Adrenal gland (tissue), 12 donors: Measurements from ENCODE around the gene KCNAB2. TPM values are rescaled to one million over a fixed set of nuclear protein-coding genes. Genes with fewer than 3 reads are reported as not detected.

Experiments used
- DNase-seq, 7 donors: peaks; one replicate each; pipeline ENCODE4 v3.0.0-alpha.2; 2019 to 2020
- H3K27ac ChIP-seq, 5 donors: fragments of 200-600 bp; sonication (generic) in 4 of 5; 1 replicate in 3 of 5; 2 replicates in 2 of 5; pipeline versions ENCODE4 v1.5.1 to v1.8.0; 2016 to 2020; ENCODE audit warnings: mild to moderate bottlenecking in 1 of 5
- H3K27me3 ChIP-seq: fragments of 200-600 bp; 2 replicates; pipeline ENCODE4 v1.8.0; 2021
- H3K36me3 ChIP-seq, 2 donors: fragments of 200-600 bp; replicated peaks in 1 of 2; 1 replicate in 1 of 2; 2 replicates in 1 of 2; pipeline versions ENCODE4 v1.5.1 to v1.8.0; 2018 to 2022
- H3K4me1 ChIP-seq, 2 donors: fragments of 200-600 bp; replicated peaks in 1 of 2; 1 replicate in 1 of 2; 2 replicates in 1 of 2; pipeline versions ENCODE4 v1.5.1 to v1.8.0; 2018 to 2021
- H3K4me3 ChIP-seq, 4 donors: fragments of 200-600 bp; sonication (generic) in 3 of 4; one replicate each; pipeline ENCODE4 v1.5.1; 2016 to 2018
- H3K9me3 ChIP-seq, 3 donors: fragments of 200-600 bp; sonication (generic) in 1 of 3; replicated peaks in 1 of 3; 1 replicate in 2 of 3; 2 replicates in 1 of 3; pipeline versions ENCODE4 v1.5.1 to v1.8.0; 2016 to 2021
- POLR2A ChIP-seq, 2 donors: fragments of 450-650 bp; IDR thresholded peaks; one replicate each; pipeline ENCODE4 v1.6.1; 2017; ENCODE audit warnings: antibody characterized with exemption in 2 of 2, mild to moderate bottlenecking in 2 of 2, moderate library complexity in 1 of 2
- WGBS, 4 donors: extraction: QIAGEN DNeasy Blood & Tissue Kit in 2 of 4; methylation state at CpG; one replicate each; pipeline versions ENCODE4 v1.1.5 to v1.1.7; 2013 to 2017; 5-methylcytosine and 5-hydroxymethylcytosine counted together
- intact Hi-C, 2 donors: fragments of 100-400 bp; cut with DNase I; formaldehyde crosslinking; loops; one replicate each; pipeline versions ENCODE4 v1.14.1 to v1.15.0; 2022 to 2023
- polyA plus RNA-seq, 3 donors: library from polyadenylated mRNA; stranded (reverse); fragments of 200-250 nt in 2 of 3; fragments of 350-450 nt in 1 of 3; fragmentation: Illumina TruSeq in 1 of 3; extraction: RNeasy Lipid Tissue Mini Kit (QIAGEN cat#74804) in 1 of 3; gene quantifications; one replicate each; pipeline ENCODE4 v1.2.3, GENCODE V29; 2013 to 2014
- total RNA-seq, 9 donors: library from RNA; depleted of rRNA in 4 of 9; stranded (reverse); fragments of >200 nt in 4 of 9; fragments of 120-200 nt in 1 of 9; fragmentation: NEBNext Ultra II Directional in 1 of 9; extraction: Animal tissue kit (Norgen Biotek cat#: 25700) in 1 of 9; gene quantifications; one replicate each; pipeline versions ENCODE4 v1.1.0 to v1.2.4, GENCODE V29; 2013 to 2023
- TF ChIP-seq, protein P1 (sequence below), 6 experiments: fragments of 450-650 bp in 4 of 6; fragments of 200-600 bp in 2 of 6; sonication (generic) in 1 of 6; IDR thresholded peaks; 1 replicate in 5 of 6; 2 replicates in 1 of 6; pipeline versions ENCODE4 v1.5.1 to v1.8.0; 2016 to 2021; ENCODE audit warnings: antibody characterized with exemption in 6 of 6, mild to moderate bottlenecking in 2 of 6, moderate library complexity in 1 of 6
- donor health status: healthy with polysubstance abuse.
- donor health status: Bipolar disorder and iron deficiency.
- donor health status: DM: yes; HTN: yes; CAD: no.
- donor health status: DM: no; HTN: no; CAD: no.
- donor health status: DM: no; HTN: no; CAD: no.
- donor health status: DM: yes; HTN: yes; CAD: no.

Gene KCNAB2
- total and polyA plus RNA-seq, 12 donors = 2.2 to 48.0 (median 16.8) TPM

DNA sequence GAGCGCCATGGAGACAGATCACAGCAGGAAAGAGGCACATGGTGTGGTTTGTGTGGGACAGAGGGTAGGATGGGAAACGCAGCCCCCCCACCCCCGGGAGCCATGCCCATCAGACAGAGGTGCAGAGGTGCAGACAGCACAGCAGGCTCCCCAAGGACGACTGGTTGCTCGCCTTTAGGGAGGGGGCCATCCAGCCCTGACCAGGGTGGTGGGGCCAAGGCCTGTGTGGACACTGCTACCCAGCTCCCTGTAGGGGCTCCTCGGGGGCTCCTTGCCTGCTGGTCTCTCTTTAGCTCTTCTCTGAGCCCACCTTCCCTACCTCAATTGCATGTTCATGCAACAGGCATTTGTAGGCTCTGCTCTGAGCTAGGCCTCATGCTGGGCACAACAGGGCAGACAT, 3.7 kb downstream of the KCNAB2 start:
- Histone ChIP-seq H3K27ac (no peak overlapping the region), H3K4me3 (no peak overlapping the region), H3K36me3 (no peaks in the 10 kb centered on the region), H3K4me1 (no peaks in the 10 kb centered on the region), H3K9me3 (no peaks in the 10 kb centered on the region), H3K27me3 (no peaks in the 10 kb centered on the region)
- intact Hi-C loops = no loop called here
- DNase-seq = no peak
- 79 to 85% (median 84%) methylated on average over 4 to 6 of the region's 6 CpGs for WGBS, 4 donors
- TF ChIP-seq, protein P1, sequence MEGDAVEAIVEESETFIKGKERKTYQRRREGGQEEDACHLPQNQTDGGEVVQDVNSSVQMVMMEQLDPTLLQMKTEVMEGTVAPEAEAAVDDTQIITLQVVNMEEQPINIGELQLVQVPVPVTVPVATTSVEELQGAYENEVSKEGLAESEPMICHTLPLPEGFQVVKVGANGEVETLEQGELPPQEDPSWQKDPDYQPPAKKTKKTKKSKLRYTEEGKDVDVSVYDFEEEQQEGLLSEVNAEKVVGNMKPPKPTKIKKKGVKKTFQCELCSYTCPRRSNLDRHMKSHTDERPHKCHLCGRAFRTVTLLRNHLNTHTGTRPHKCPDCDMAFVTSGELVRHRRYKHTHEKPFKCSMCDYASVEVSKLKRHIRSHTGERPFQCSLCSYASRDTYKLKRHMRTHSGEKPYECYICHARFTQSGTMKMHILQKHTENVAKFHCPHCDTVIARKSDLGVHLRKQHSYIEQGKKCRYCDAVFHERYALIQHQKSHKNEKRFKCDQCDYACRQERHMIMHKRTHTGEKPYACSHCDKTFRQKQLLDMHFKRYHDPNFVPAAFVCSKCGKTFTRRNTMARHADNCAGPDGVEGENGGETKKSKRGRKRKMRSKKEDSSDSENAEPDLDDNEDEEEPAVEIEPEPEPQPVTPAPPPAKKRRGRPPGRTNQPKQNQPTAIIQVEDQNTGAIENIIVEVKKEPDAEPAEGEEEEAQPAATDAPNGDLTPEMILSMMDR (IDR thresholded peaks at IDR 0.05) = no peak
- TF ChIP-seq POLR2A (IDR thresholded peaks at IDR 0.05) = no peak

- H3K27ac ChIP-seq = no peak overlapping the region
- H3K4me3 ChIP-seq = no peak overlapping the region
- intact Hi-C loops = loop anchor here (5.0 to 10.0 kb wide), 3 partner anchors 123 to 293 kb away; partner anchors contain the start of gene HES3 (in 1 of the 2)
- no peak for DNase-seq
- WGBS, 4 donors = 92 to 97% (median 95%) methylated on average over 6 to 23 of the region's 23 CpGs
- no peak for TF ChIP-seq POLR2A (IDR thresholded peaks at IDR 0.05)
- TF ChIP-seq, protein P1 (IDR thresholded peaks at IDR 0.05) = no peak
- no peaks in the 10 kb centered on the region for H3K36me3 ChIP-seq
- no peaks in the 10 kb centered on the region for H3K4me1 ChIP-seq
- H3K27me3 ChIP-seq = no peaks in the 10 kb centered on the region
- H3K9me3 ChIP-seq = no peaks in the 10 kb centered on the region
Measured at GRCh38 chr1:6051423-6051822, 5.7 kb downstream of the KCNAB2 start.

- Histone ChIP-seq H3K9me3 (no peaks in the 10 kb centered on the region), H3K27me3 (no peaks in the 10 kb centered on the region), H3K36me3 (no peaks in the 10 kb centered on the region), H3K27ac (no peak overlapping the region), H3K4me1 (peaks cover 0 to under 1% of the 10 kb centered on the region in 2 donors), H3K4me3 (no peak overlapping the region)
- intact Hi-C loops = loop anchor here (5.0 to 10.0 kb wide), 3 partner anchors 122 to 292 kb away; partner anchors contain the start of gene HES3 (in 1 of the 2)
- no peak for TF ChIP-seq POLR2A (IDR thresholded peaks at IDR 0.05)
- TF ChIP-seq, protein P1 (IDR thresholded peaks at IDR 0.05) = peak in 5 of 6 experiments; percentile 29 to 56 (median 50)
- WGBS, 4 donors = 11 to 16% (median 14%) methylated on average over 16 of the region's 16 CpGs
- DNase-seq = peak; percentile 51 to 77 (median 69)
Measured at GRCh38 chr1:6052543-6053205, 7.0 kb downstream of the KCNAB2 start.

DNA sequence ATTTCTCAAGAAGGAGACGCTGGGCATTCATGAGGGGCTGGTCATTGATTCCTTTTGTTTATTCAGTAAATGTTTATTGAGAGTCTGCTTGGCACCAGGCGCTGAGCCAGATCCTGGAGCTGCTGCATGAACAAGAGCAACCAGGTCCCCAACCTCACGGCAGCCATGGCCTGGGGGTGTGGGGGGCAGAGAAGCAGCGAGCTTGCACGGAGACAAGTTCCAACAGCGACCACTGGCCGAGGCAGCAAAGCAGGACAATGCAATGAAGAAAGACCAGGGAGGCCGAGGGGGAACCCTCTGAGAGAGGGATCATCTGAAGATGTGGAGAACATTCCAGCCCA, 7.5 kb downstream of the KCNAB2 start:
- no peaks in the 10 kb centered on the region for H3K27me3 ChIP-seq
- intact Hi-C loops = loop anchor here (5.0 to 10.0 kb wide), 3 partner anchors 122 to 292 kb away; partner anchors contain the start of gene HES3 (in 1 of the 2)
- no peaks in the 10 kb centered on the region for H3K36me3 ChIP-seq
- H3K27ac ChIP-seq = no peak overlapping the region
- peaks cover 0 to 5% of the 10 kb centered on the region in 2 donors for H3K4me1 ChIP-seq
- 35 to 50% (median 46%) methylated on average over 8 of the region's 8 CpGs for WGBS, 4 donors
- H3K4me3 ChIP-seq = no peak overlapping the region
- peak in 1 of 7 donors; percentile 60 for DNase-seq
- H3K9me3 ChIP-seq = no peaks in the 10 kb centered on the region
- TF ChIP-seq POLR2A (IDR thresholded peaks at IDR 0.05) = no peak
- TF ChIP-seq, protein P1 (IDR thresholded peaks at IDR 0.05) = no peak
